ENCODE results near the gene CCDC177. TPM values are rescaled to one million over a fixed set of nuclear protein-coding genes. Genes with fewer than 3 reads are reported as not detected.

The CCDC177 gene
- total and polyA plus RNA-seq, 5 donors from 2014 or later, result not detected

DNA sequence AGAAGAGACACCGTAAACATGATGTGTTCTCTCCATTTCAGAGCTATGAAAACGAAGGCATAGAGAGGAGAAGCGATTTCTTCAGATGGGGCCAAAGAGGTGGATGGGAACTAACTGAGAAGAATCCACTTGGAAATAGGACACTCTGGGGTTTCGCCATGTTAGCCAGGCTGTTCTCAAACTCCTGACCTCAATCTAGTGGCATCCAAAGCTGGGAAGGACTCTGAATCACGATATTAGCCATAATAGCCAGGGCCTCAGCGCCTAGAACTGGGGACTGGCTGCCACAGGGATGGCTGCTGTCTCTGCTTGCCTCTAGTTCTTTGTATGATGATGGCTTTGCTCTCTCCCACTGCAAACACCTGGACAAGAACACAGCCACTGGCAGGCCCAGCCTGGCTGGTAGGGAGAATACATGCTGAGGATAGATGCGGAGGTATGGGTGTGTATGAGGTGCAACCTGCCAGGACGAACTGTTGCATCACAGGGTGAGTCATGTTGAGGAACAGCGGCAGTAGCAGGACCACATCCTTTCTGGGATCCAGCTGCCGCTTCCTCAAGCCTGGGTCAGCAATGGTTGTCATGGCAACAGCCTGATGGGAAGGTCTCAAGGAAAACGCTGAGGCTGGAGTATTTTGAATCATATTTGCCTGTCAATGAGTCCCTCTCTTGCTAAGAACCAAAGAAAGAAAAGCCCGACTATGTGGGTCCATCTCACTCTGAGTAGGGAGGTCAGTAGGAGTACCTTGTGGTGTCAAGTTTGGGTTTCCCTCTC lies 31.1 kb downstream of the CCDC177 start:
- Mint-ChIP-seq H3K36me3 (no peaks in the 10 kb centered on the region), H3K9me3 (peaks cover 0 to 4% (median 0%) of the 10 kb centered on the region in 7 donors), H3K4me3 (no peak overlapping the region), H3K27ac (no peak overlapping the region), H3K27me3 (peaks cover 24% of the 10 kb centered on the region), H3K4me1 (peaks cover 0 to 8% (median 0%) of the 10 kb centered on the region in 4 donors)
- Histone ChIP-seq H3K27ac (ENCODE audit: insufficient read depth, low read length, poor library complexity, severe bottlenecking) (no peak overlapping the region), H3K9me3 (ENCODE audit: control insufficient read depth in 2 of 2, low read length in 2 of 2) (no peaks in the 10 kb centered on the region), H3K27me3 (ENCODE audit: control insufficient read depth, insufficient read depth, low read length) (peaks cover 5% of the 10 kb centered on the region), H3K36me3 (ENCODE audit: control insufficient read depth, insufficient read depth, low read length) (no peaks in the 10 kb centered on the region), H3K4me3 (ENCODE audit: low read depth, low read length) (no peak overlapping the region), H3K4me1 (ENCODE audit: control insufficient read depth, insufficient read depth, low read length, poor library complexity, severe bottlenecking) (no peaks in the 10 kb centered on the region)
- ATAC-seq (ENCODE audit: low read depth in 2 of 2) (peak; percentile 24 to 55), DNase-seq (peak in 1 of 3 donors; percentile 54)

DNA sequence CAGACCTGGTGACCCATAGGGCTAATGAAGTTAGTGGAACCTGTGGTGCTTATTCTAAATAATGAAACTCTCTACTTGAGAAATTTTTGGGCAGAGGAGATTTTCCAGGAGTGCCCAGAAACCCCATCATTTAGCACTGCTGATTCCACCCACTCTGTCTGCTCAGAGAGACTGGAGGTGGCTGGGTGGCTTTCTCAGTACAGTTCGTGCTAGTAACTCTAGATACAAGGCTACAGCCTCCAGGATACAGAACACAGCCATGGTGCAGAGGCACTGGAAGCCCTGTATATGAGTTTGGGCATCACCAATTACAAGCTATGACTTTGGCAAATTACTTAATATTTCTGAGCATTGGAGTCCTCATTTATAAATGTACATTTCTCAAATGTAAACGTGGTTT lies 32.4 kb downstream of the CCDC177 start:
- no peak overlapping the region for H3K27ac ChIP-seq (ENCODE audit: insufficient read depth, low read length, poor library complexity, severe bottlenecking)
- Mint-ChIP-seq H3K27me3 (peaks cover 36% of the 10 kb centered on the region), H3K36me3 (no peaks in the 10 kb centered on the region), H3K27ac (no peak overlapping the region), H3K4me3 (no peak overlapping the region), H3K4me1 (peaks cover 0 to 6% (median 0%) of the 10 kb centered on the region in 4 donors), H3K9me3 (peaks cover 0 to 4% (median 0%) of the 10 kb centered on the region in 7 donors)
- H3K36me3 ChIP-seq (ENCODE audit: control insufficient read depth, insufficient read depth, low read length), result no peaks in the 10 kb centered on the region
- no peaks in the 10 kb centered on the region for H3K9me3 ChIP-seq (ENCODE audit: control insufficient read depth in 2 of 2, low read length in 2 of 2)
- no peaks in the 10 kb centered on the region for H3K4me1 ChIP-seq (ENCODE audit: control insufficient read depth, insufficient read depth, low read length, poor library complexity, severe bottlenecking)
- DNase-seq (no peak), ATAC-seq (ENCODE audit: low read depth in 2 of 2) (no peak)
- H3K27me3 ChIP-seq (ENCODE audit: control insufficient read depth, insufficient read depth, low read length), result peaks cover 8% of the 10 kb centered on the region
- no peak overlapping the region for H3K4me3 ChIP-seq (ENCODE audit: low read depth, low read length)

DNA sequence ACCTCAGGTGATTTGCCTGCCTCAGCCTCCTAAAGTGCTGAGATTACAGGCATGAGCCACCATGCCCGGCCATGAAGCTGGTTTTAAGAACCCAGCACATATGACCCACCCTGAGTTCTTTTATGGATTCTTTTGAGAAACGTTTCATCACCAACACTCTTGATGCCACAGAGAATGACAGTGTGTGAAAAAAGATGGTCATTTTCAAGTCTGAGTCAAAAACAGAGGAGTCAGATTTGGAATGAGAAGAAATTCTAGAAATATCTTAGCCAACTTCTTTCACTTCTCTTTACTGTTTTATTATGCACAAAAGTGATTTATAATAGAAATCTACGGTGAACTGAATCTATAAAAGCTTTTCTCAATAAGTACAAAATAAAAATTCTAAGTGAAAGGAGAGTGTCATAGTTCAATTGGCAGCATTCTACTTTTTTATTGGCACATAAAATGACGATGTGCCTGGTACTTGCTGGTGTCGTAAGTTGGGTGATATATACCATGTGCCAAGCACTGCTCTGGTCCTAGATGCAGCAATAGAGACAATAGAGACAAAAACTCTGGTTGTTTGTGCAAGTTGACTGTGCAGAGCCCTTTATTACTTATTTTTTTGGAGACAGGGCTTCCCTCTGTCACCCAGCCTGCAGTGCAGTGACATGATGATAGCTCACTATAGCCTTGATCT lies 33.9 kb downstream of the CCDC177 start:
- Histone ChIP-seq H3K27ac (ENCODE audit: insufficient read depth, low read length, poor library complexity, severe bottlenecking) (no peak overlapping the region), H3K36me3 (ENCODE audit: control insufficient read depth, insufficient read depth, low read length) (no peaks in the 10 kb centered on the region), H3K27me3 (ENCODE audit: control insufficient read depth, insufficient read depth, low read length) (peaks cover 8% of the 10 kb centered on the region), H3K4me1 (ENCODE audit: control insufficient read depth, insufficient read depth, low read length, poor library complexity, severe bottlenecking) (no peaks in the 10 kb centered on the region), H3K9me3 (ENCODE audit: control insufficient read depth in 2 of 2, low read length in 2 of 2) (no peaks in the 10 kb centered on the region), H3K4me3 (ENCODE audit: low read depth, low read length) (no peak overlapping the region)
- no peak for ATAC-seq (ENCODE audit: low read depth in 2 of 2)
- no peak for DNase-seq
- no peak overlapping the region for H3K27ac Mint-ChIP-seq
- H3K4me1 Mint-ChIP-seq, result peaks cover 0 to 6% (median 0%) of the 10 kb centered on the region in 4 donors
- peaks cover 0 to 4% (median 0%) of the 10 kb centered on the region in 7 donors for H3K9me3 Mint-ChIP-seq
- peaks cover 26% of the 10 kb centered on the region for H3K27me3 Mint-ChIP-seq
- H3K4me3 Mint-ChIP-seq, result no peak overlapping the region
- H3K36me3 Mint-ChIP-seq, result no peaks in the 10 kb centered on the region

DNA sequence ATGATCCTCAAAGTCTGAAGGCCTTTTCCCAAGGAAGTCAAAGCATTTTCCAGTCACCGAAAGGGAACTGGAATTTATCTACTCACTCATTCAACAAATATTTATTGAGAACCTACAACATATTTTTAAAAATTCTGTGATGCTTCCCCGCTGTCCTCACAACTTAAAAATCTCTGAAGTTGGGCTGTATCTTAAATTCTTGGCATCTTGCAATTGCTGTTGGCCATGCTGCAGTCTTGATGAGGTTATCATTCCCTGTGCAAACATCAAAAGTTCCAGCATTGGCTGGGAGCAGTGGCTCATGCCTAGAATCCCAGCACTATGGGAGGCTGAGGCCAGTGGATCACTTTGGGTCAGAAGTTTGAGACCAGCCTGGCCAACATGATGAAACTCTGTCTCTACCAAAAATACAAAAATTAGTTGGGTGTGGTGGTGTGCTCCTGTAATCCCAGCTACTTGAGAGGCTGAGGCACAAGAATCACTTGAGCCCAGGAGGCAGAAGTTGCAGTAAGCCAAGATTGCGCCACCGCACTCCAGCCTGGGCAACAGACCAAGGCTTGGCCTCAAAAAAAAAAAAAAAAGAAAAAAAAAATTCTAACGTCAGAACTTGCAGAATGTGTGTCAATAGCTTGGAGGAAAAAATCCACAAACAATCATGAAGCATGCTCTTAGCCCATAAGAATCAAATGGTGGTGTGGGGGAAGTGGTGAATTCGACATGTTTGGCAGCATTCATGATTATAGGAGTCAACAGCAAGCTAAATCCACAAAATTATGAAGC lies 34.9 kb downstream of the CCDC177 start:
- peaks cover 0 to 6% (median 0%) of the 10 kb centered on the region in 7 donors for H3K9me3 Mint-ChIP-seq
- Histone ChIP-seq H3K36me3 (ENCODE audit: control insufficient read depth, insufficient read depth, low read length) (no peaks in the 10 kb centered on the region), H3K27ac (ENCODE audit: insufficient read depth, low read length, poor library complexity, severe bottlenecking) (no peak overlapping the region), H3K4me3 (ENCODE audit: low read depth, low read length) (no peak overlapping the region), H3K4me1 (ENCODE audit: control insufficient read depth, insufficient read depth, low read length, poor library complexity, severe bottlenecking) (no peaks in the 10 kb centered on the region), H3K27me3 (ENCODE audit: control insufficient read depth, insufficient read depth, low read length) (peaks cover 12% of the 10 kb centered on the region), H3K9me3 (ENCODE audit: control insufficient read depth in 2 of 2, low read length in 2 of 2) (no peaks in the 10 kb centered on the region)
- H3K27me3 Mint-ChIP-seq, result peaks cover 29% of the 10 kb centered on the region
- DNase-seq, result no peak
- ATAC-seq (ENCODE audit: low read depth in 2 of 2), result no peak
- no peak overlapping the region for H3K4me3 Mint-ChIP-seq
- peaks cover 0 to 6% (median 0%) of the 10 kb centered on the region in 4 donors for H3K4me1 Mint-ChIP-seq
- no peak overlapping the region for H3K27ac Mint-ChIP-seq
- no peaks in the 10 kb centered on the region for H3K36me3 Mint-ChIP-seq

DNA sequence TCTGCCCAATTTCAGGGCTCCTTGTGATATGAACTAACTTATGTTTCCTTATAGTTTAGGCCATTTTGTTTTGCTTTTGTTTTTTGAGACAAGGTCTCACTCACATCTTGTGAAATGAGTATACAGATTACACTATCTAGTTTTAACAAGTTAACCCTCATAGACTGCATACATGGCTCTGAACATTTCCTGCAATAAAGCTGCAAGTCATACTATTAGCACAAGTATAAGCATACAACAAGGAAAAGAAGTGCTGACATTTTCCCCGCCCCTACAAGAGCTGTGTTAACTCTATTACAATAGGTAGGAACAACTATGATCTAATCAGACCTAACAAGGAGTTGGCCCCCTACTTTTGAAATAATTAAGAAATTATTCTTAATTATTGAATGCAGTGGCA lies 35.9 kb downstream of the CCDC177 start:
- Mint-ChIP-seq H3K36me3 (no peaks in the 10 kb centered on the region), H3K4me3 (no peak overlapping the region), H3K9me3 (peaks cover 0 to 7% (median 0%) of the 10 kb centered on the region in 7 donors), H3K27me3 (peaks cover 32% of the 10 kb centered on the region), H3K4me1 (peaks cover 0 to 3% (median 0%) of the 10 kb centered on the region in 4 donors), H3K27ac (no peak overlapping the region)
- peaks cover 7% of the 10 kb centered on the region for H3K27me3 ChIP-seq (ENCODE audit: control insufficient read depth, insufficient read depth, low read length)
- no peak overlapping the region for H3K27ac ChIP-seq (ENCODE audit: insufficient read depth, low read length, poor library complexity, severe bottlenecking)
- H3K4me1 ChIP-seq (ENCODE audit: control insufficient read depth, insufficient read depth, low read length, poor library complexity, severe bottlenecking), result no peaks in the 10 kb centered on the region
- ATAC-seq (ENCODE audit: low read depth in 2 of 2), result no peak
- H3K36me3 ChIP-seq (ENCODE audit: control insufficient read depth, insufficient read depth, low read length), result no peaks in the 10 kb centered on the region
- H3K9me3 ChIP-seq (ENCODE audit: control insufficient read depth in 2 of 2, low read length in 2 of 2), result no peaks in the 10 kb centered on the region
- H3K4me3 ChIP-seq (ENCODE audit: low read depth, low read length), result no peak overlapping the region
- no peak for DNase-seq

DNA sequence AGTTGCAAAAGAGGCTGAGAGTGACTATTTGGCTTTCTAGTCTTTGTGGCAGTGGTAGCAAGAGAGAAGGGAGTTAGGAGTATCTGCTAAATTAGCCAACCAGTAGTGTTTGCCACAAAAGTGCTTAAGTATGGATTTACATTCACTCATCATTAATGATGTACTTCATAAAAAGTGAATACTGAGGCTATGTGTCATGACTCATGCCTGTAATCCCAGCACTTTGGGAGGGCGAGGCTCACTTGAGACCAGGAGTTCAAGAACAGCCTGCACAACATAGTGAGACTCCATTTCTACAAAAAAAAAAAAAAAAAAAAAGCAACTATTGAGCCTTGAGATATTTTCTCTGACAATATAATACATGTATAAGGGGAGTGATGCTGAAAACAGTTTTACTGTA lies 36.8 kb downstream of the CCDC177 start:
- Histone ChIP-seq H3K27me3 (ENCODE audit: control insufficient read depth, insufficient read depth, low read length) (peaks cover 9% of the 10 kb centered on the region), H3K36me3 (ENCODE audit: control insufficient read depth, insufficient read depth, low read length) (no peaks in the 10 kb centered on the region), H3K9me3 (ENCODE audit: control insufficient read depth in 2 of 2, low read length in 2 of 2) (no peaks in the 10 kb centered on the region), H3K27ac (ENCODE audit: insufficient read depth, low read length, poor library complexity, severe bottlenecking) (no peak overlapping the region), H3K4me1 (ENCODE audit: control insufficient read depth, insufficient read depth, low read length, poor library complexity, severe bottlenecking) (no peaks in the 10 kb centered on the region), H3K4me3 (ENCODE audit: low read depth, low read length) (no peak overlapping the region)
- Mint-ChIP-seq H3K27ac (peak overlapping the region in 1 of 3 donors; percentile 20), H3K4me1 (no peaks in the 10 kb centered on the region), H3K27me3 (peaks cover 34% of the 10 kb centered on the region), H3K4me3 (no peak overlapping the region), H3K36me3 (no peaks in the 10 kb centered on the region), H3K9me3 (peaks cover 0 to 7% (median 0%) of the 10 kb centered on the region in 7 donors)
- DNase-seq, result no peak
- ATAC-seq (ENCODE audit: low read depth in 2 of 2), result no peak

DNA sequence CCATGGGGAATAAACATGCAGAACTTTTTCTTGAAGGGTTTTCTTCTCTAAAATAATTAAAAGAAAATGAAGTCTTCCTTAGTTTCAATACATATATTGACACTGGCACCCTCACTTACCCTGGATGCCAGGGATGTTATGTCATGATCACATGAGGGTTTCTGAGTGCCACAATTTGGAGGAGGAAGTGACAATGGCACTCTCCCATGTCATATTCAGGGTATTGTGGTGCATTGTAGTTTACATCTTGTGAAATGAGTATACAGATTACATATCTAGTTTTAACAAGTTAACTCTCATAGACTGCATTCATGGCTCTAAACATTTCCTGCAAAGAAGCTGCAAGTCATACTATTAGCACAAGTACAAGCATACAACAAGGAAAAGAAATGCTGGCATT lies 37.7 kb downstream of the CCDC177 start:
- peaks cover 9% of the 10 kb centered on the region for H3K27me3 ChIP-seq (ENCODE audit: control insufficient read depth, insufficient read depth, low read length)
- Mint-ChIP-seq H3K4me1 (no peaks in the 10 kb centered on the region), H3K27me3 (peaks cover 34% of the 10 kb centered on the region), H3K4me3 (no peak overlapping the region), H3K27ac (no peak overlapping the region), H3K36me3 (no peaks in the 10 kb centered on the region), H3K9me3 (peaks cover 0 to 7% (median 0%) of the 10 kb centered on the region in 7 donors)
- H3K4me3 ChIP-seq (ENCODE audit: low read depth, low read length), result no peak overlapping the region
- H3K36me3 ChIP-seq (ENCODE audit: control insufficient read depth, insufficient read depth, low read length), result no peaks in the 10 kb centered on the region
- no peaks in the 10 kb centered on the region for H3K4me1 ChIP-seq (ENCODE audit: control insufficient read depth, insufficient read depth, low read length, poor library complexity, severe bottlenecking)
- no peaks in the 10 kb centered on the region for H3K9me3 ChIP-seq (ENCODE audit: control insufficient read depth in 2 of 2, low read length in 2 of 2)
- DNase-seq, result no peak
- ATAC-seq (ENCODE audit: low read depth in 2 of 2), result no peak
- no peak overlapping the region for H3K27ac ChIP-seq (ENCODE audit: insufficient read depth, low read length, poor library complexity, severe bottlenecking)

All from CD4-positive, CD25-positive, alpha-beta regulatory T cell (primary cell).